GM11168 (cell line): ENCODE data around the gene NEK7.

Experiments
- in situ Hi-C: fragments of 300-500 bp; cut with MboI; formaldehyde crosslinking; loops from one replicate; pipeline ENCODE4 v1.12.0; 2022; ENCODE audit warnings: low sequenced_read_pairs; ENCODE audit not compliant: unreplicated experiment

Gene NEK7

GRCh38 chr1:198326232-198326631 lies 169.4 kb downstream of the NEK7 start:
- in situ Hi-C loops = no loop called here

GRCh38 chr1:198326915-198327314 lies 170.1 kb downstream of the NEK7 start:
- in situ Hi-C loops = no loop called here

GRCh38 chr1:198328458-198329032 lies 171.7 kb downstream of the NEK7 start:
- in situ Hi-C loops = no loop called here

- in situ Hi-C loops = no loop called here
Measured at GRCh38 chr1:198330982-198331615, 174.3 kb downstream of the NEK7 start.

GRCh38 chr1:198333744-198334143 lies 176.9 kb downstream of the NEK7 start:
- in situ Hi-C loops = no loop called here

GRCh38 chr1:198335663-198336062 lies 178.9 kb downstream of the NEK7 start:
- in situ Hi-C loops = no loop called here

GRCh38 chr1:198337886-198338285 lies 181.1 kb downstream of the NEK7 start:
- in situ Hi-C loops = no loop called here

GRCh38 chr1:198340139-198340538 lies 183.3 kb downstream of the NEK7 start:
- in situ Hi-C loops = no loop called here

- in situ Hi-C loops = no loop called here
Measured at GRCh38 chr1:198346178-198346577, 189.4 kb downstream of the NEK7 start.

GRCh38 chr1:198350456-198350855 lies 193.7 kb downstream of the NEK7 start:
- in situ Hi-C loops = no loop called here

GRCh38 chr1:198352975-198353695 lies 196.3 kb downstream of the NEK7 start:
- in situ Hi-C loops = no loop called here

GRCh38 chr1:198357937-198358336 lies 201.1 kb downstream of the NEK7 start:
- in situ Hi-C loops = no loop called here

- in situ Hi-C loops = no loop called here
Measured at GRCh38 chr1:198359024-198359653, 202.3 kb downstream of the NEK7 start.

- in situ Hi-C loops = no loop called here
Measured at GRCh38 chr1:198360208-198360729, 203.5 kb downstream of the NEK7 start.

GRCh38 chr1:198361237-198361767 lies 204.5 kb downstream of the NEK7 start:
- in situ Hi-C loops = no loop called here

- in situ Hi-C loops = no loop called here
Measured at GRCh38 chr1:198363625-198364151, 206.9 kb downstream of the NEK7 start.

GRCh38 chr1:198364471-198364870 lies 207.7 kb downstream of the NEK7 start:
- in situ Hi-C loops = no loop called here

- in situ Hi-C loops = no loop called here
Measured at GRCh38 chr1:198367296-198367695, 210.5 kb downstream of the NEK7 start.

- in situ Hi-C loops = no loop called here
Measured at GRCh38 chr1:198370996-198371395, 214.2 kb downstream of the NEK7 start.
